MCF 10A (cell line): Measurements from ENCODE around the gene ITGA11. TPM values are rescaled to one million over a fixed set of nuclear protein-coding genes. Genes with fewer than 3 reads are reported as not detected.

Experiments
- BruUV-seq: library from RNA; stranded (reverse); fragments of 400-500 nt; replicated peaks from 2 replicates; lab custom pipeline; 2021; lab: Mats Ljungman, UMichigan
- CTCF ChIA-PET: fragments of 300-600 bp; sonication (Branson Sonifier 250); formaldehyde crosslinking; extraction: SDS; loops from one replicate; lab custom pipeline; 2021; ENCODE audit warnings: antibody characterized with exemption, inconsistent platforms; lab: Yijun Ruan, JAX
- POLR2A ChIA-PET: fragments of 300-600, 350-650 bp; sonication (Branson Sonifier 250); formaldehyde crosslinking; extraction: SDS; loops from one replicate; lab custom pipeline; 2020; ENCODE audit warnings: antibody characterized with exemption, inconsistent platforms; lab: Yijun Ruan, JAX
- DNase-seq: peaks from one replicate; pipeline ENCODE4 v3.0.0-alpha.2; 2018; ENCODE audit not compliant: unreplicated experiment
- H3K27ac Mint-ChIP-seq: one replicate; pipeline ENCODE4 v1.8.0; 2022; ENCODE audit warnings: mild to moderate bottlenecking, low read depth, mixed read lengths; ENCODE audit not compliant: unreplicated experiment
- H3K27me3 Mint-ChIP-seq: one replicate; pipeline ENCODE4 v1.8.0; 2022; ENCODE audit warnings: mixed read lengths; ENCODE audit not compliant: insufficient read depth, unreplicated experiment
- H3K36me3 Mint-ChIP-seq: one replicate; pipeline ENCODE4 v1.8.0; 2022; ENCODE audit warnings: mild to moderate bottlenecking, moderate library complexity, mixed read lengths; ENCODE audit not compliant: insufficient read depth, unreplicated experiment
- H3K4me1 Mint-ChIP-seq: one replicate; pipeline ENCODE4 v1.8.0; 2022; ENCODE audit warnings: mixed read lengths; ENCODE audit not compliant: insufficient read depth, unreplicated experiment
- H3K4me3 Mint-ChIP-seq: one replicate; pipeline ENCODE4 v1.8.0; 2022; ENCODE audit warnings: mild to moderate bottlenecking, moderate library complexity, mixed read lengths; ENCODE audit not compliant: unreplicated experiment
- H3K9me3 Mint-ChIP-seq: one replicate; pipeline ENCODE4 v1.8.0; 2022; ENCODE audit warnings: mixed read lengths; ENCODE audit not compliant: unreplicated experiment
- intact Hi-C: fragments of 100-400 bp; cut with micrococcal nuclease; formaldehyde crosslinking; loops from 2 replicates; pipeline ENCODE4 v1.14.1; 2022
- total RNA-seq: library from RNA; stranded (reverse); gene quantifications from 2 replicates; pipeline ENCODE4 v1.2.3, GENCODE V29; 2022
- TF ChIP-seq, protein P1 (sequence below): fragments of 200-600 bp; IDR thresholded peaks from one replicate; pipeline ENCODE4 v1.8.0; 2022; ENCODE audit warnings: antibody characterized with exemption, mild to moderate bottlenecking; ENCODE audit not compliant: unreplicated experiment

ITGA11 gene
- total RNA-seq, 1 experiment from 2014 or later, result 0.19 TPM

DNA sequence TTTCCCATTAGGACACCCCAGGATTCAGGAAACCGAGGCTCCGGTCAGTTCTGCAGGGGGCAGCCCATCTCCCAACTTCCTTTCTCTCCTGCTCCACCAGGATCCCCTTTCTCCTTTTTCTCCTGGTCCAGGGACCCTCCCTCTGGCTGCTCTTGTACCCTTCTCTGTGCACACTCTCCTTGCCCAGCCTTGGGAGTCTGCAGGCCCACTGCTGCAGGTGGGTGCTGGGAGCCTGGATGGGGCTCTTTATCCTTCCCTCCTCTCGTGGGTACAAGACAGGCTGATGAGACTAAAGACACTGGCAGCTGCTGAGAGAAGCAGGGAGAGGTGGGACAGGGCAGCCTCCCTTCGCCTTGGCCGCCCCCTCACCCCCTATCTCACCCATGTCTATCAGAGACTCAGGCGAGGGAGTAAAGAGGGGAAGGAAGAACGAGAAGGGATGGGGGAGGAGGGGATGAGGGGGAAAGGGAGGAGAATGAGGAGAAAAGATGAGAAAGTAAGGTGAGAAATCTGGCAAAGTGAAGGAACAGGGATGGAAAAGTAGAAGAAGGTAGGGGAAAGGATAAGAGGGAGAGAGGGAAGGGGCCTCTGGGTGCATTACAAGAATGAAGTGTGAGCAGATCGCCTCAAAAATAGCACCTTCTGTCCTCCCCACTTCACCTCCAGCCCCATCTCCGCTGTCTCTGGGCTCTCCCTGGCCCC, 45.2 kb downstream of the ITGA11 start:
- CTCF ChIA-PET, result interaction anchor here (2.3 kb wide), 1 partner anchor 80 kb away, joined by 7 read pairs; no protein-coding TSS in a partner anchor
- no peak overlapping the region for H3K27ac Mint-ChIP-seq
- peaks cover 22% of the 10 kb centered on the region for H3K4me1 Mint-ChIP-seq
- TF ChIP-seq, protein P1, sequence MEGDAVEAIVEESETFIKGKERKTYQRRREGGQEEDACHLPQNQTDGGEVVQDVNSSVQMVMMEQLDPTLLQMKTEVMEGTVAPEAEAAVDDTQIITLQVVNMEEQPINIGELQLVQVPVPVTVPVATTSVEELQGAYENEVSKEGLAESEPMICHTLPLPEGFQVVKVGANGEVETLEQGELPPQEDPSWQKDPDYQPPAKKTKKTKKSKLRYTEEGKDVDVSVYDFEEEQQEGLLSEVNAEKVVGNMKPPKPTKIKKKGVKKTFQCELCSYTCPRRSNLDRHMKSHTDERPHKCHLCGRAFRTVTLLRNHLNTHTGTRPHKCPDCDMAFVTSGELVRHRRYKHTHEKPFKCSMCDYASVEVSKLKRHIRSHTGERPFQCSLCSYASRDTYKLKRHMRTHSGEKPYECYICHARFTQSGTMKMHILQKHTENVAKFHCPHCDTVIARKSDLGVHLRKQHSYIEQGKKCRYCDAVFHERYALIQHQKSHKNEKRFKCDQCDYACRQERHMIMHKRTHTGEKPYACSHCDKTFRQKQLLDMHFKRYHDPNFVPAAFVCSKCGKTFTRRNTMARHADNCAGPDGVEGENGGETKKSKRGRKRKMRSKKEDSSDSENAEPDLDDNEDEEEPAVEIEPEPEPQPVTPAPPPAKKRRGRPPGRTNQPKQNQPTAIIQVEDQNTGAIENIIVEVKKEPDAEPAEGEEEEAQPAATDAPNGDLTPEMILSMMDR, result no peak
- no peak for DNase-seq
- no peaks in the 10 kb centered on the region for H3K27me3 Mint-ChIP-seq
- BruUV-seq, result no TSS peak
- POLR2A ChIA-PET, result interaction anchor here (0.7 kb wide), 1 partner anchor 23 kb away, joined by 3 read pairs; no protein-coding TSS in a partner anchor
- H3K9me3 Mint-ChIP-seq, result peaks cover 7% of the 10 kb centered on the region
- H3K36me3 Mint-ChIP-seq, result no peaks in the 10 kb centered on the region
- no peak overlapping the region for H3K4me3 Mint-ChIP-seq
- intact Hi-C loops, result no loop called here

DNA sequence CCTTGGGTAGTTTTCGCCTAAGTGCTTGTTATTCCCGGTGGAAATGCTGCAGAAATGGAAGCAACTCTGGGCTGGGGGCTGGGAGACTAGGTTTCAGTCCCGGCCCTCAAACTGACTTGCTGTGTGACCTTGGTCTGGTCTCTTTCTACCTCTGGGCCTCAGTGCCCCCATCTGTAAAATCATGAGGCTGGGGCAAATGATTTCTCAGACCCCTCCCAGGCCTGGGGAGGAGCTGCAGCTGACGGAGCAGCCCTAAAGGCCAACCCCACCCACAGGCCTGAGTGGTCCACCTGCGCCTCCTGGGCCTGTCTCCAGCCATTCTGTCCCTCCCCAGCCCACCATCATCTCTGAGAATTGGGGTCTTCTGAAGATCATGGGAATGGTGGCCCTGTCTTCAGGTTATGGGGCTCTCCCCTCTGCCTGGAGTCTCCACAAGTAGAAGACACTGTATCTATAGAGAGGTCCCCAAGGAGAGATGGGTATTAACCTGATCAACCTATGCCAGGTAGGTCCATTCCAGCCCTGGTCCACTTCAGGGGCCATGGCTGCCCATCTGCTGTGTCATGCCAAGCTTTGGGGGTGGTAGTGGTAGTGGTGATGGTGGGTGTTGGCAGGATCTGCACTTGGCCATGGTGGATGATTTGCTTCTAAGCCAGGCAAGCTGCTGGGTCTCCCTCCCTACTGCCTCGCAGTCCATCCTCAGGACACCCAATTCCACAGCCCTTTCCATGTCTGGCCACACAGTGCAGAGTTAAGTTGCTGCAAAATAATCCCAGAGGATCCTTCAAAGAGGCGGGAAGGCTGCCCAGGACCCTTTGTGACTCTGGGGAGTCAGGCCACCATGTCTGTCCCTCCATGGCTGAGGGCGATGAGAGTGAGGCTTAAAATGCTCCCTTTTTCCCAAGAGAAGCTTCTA, 46.0 kb downstream of the ITGA11 start:
- CTCF ChIA-PET, result interaction anchor here (2.3 kb wide), 1 partner anchor 79 kb away, joined by 7 read pairs; no protein-coding TSS in a partner anchor
- TF ChIP-seq, protein P1, result no peak
- no peak for DNase-seq
- no peaks in the 10 kb centered on the region for H3K27me3 Mint-ChIP-seq
- no peaks in the 10 kb centered on the region for H3K36me3 Mint-ChIP-seq
- H3K4me1 Mint-ChIP-seq, result peaks cover 22% of the 10 kb centered on the region
- H3K27ac Mint-ChIP-seq, result no peak overlapping the region
- peaks cover 7% of the 10 kb centered on the region for H3K9me3 Mint-ChIP-seq
- intact Hi-C loops, result no loop called here
- BruUV-seq, result no TSS peak
- no peak overlapping the region for H3K4me3 Mint-ChIP-seq
- POLR2A ChIA-PET, result no interaction called here

DNA sequence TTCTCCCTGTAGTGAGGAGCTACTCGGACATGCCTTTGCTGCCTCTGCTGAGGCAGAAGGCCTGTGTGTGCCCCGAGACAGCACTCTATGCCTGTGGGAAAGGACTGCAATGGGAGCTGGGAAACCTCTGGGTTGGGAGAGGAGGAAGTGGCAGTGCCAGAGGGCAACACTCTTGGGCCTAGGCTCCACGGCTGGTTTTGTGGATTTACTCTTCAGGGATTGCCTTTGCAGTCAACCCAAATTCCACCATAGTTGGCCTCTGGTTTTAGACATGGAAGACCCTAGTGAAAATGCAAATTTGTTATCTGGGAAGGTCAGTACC, 46.8 kb downstream of the ITGA11 start:
- peaks cover 16% of the 10 kb centered on the region for H3K4me1 Mint-ChIP-seq
- no TSS peak for BruUV-seq
- no peak overlapping the region for H3K4me3 Mint-ChIP-seq
- TF ChIP-seq, protein P1, result no peak
- intact Hi-C loops, result no loop called here
- no peaks in the 10 kb centered on the region for H3K36me3 Mint-ChIP-seq
- ChIA-PET POLR2A (no interaction called here), CTCF (interaction anchor here (1.6 to 1.7 kb wide), 2 partner anchors 79 to 132 kb away, joined by 7 read pairs; no protein-coding TSS in a partner anchor)
- DNase-seq, result no peak
- peaks cover 7% of the 10 kb centered on the region for H3K9me3 Mint-ChIP-seq
- no peaks in the 10 kb centered on the region for H3K27me3 Mint-ChIP-seq
- H3K27ac Mint-ChIP-seq, result no peak overlapping the region
